ENCODE data around the gene WDR6. TPM values are rescaled to one million over a fixed set of nuclear protein-coding genes. Genes with fewer than 3 reads are reported as not detected.

Gene WDR6
- total RNA-seq, 2 donors from 2014 or later: 128 to 223 TPM

DNA sequence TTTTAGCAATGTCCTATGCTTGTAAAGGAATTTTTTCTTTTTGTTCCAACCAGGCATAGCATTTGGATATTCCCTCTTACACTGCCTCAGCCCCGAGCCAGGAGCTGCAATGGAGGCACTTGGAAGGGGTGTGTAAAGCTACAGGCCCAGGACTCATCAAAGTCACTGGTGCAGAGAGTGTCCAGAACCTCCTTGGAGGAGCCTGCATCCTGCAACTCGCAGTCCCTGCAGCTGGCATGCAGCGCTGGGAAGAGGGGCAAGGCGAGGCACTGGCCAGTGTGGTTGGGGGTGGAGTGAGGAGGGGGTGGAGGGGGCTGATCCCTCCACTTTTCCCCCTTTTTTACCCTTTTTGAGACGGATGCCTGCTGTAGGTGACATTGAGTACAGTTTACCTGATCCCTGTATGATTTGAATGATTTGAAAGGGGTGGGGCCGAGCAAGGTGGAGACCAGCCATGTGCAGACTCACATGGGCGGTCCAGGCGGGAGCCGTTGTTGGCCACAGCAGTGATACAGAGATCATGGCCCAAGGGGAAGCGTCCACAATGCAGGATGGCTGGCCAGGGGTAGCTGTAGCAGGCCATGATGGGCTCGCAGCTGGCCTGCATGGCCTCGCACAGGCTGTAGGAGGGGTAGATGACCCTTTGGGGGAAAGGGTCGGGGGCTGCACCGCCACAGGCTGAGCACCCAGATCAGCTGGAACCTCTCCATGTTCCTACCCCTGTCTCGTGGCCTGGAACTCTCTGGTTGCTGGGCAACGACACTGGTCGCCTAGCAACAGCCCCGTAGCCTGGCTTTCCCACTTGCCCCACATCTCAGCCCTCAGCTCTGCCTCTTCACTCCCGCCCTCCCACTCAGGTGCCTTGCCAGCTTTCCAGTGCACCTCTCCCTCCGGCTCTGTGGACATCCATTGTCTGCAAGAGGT, 9.2 kb upstream of the WDR6 start:
- TF ChIP-seq POLR2A (IDR thresholded peaks at IDR 0.05): no peak
- TF ChIP-seq, protein P1, sequence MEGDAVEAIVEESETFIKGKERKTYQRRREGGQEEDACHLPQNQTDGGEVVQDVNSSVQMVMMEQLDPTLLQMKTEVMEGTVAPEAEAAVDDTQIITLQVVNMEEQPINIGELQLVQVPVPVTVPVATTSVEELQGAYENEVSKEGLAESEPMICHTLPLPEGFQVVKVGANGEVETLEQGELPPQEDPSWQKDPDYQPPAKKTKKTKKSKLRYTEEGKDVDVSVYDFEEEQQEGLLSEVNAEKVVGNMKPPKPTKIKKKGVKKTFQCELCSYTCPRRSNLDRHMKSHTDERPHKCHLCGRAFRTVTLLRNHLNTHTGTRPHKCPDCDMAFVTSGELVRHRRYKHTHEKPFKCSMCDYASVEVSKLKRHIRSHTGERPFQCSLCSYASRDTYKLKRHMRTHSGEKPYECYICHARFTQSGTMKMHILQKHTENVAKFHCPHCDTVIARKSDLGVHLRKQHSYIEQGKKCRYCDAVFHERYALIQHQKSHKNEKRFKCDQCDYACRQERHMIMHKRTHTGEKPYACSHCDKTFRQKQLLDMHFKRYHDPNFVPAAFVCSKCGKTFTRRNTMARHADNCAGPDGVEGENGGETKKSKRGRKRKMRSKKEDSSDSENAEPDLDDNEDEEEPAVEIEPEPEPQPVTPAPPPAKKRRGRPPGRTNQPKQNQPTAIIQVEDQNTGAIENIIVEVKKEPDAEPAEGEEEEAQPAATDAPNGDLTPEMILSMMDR (IDR thresholded peaks at IDR 0.05): no peak
- TF ChIP-seq POLR2AphosphoS5 (IDR thresholded peaks at IDR 0.05): no peak
- no peak overlapping the region for H3K27ac ChIP-seq
- intact Hi-C loops (cut with DNase I): no loop called here
- no peaks in the 10 kb centered on the region for H3K9me3 ChIP-seq
- H3K27me3 ChIP-seq (replicated peaks; ENCODE audit: insufficient read depth): no peaks in the 10 kb centered on the region
- no peak for DNase-seq (ENCODE audit: low spot score)
- no peaks in the 10 kb centered on the region for H3K4me1 ChIP-seq (replicated peaks)
- WGBS: 74% methylated on average over 20 of the region's 20 CpGs
- H3K4me3 ChIP-seq: no peak overlapping the region
- H3K36me3 ChIP-seq: no peaks in the 10 kb centered on the region

DNA sequence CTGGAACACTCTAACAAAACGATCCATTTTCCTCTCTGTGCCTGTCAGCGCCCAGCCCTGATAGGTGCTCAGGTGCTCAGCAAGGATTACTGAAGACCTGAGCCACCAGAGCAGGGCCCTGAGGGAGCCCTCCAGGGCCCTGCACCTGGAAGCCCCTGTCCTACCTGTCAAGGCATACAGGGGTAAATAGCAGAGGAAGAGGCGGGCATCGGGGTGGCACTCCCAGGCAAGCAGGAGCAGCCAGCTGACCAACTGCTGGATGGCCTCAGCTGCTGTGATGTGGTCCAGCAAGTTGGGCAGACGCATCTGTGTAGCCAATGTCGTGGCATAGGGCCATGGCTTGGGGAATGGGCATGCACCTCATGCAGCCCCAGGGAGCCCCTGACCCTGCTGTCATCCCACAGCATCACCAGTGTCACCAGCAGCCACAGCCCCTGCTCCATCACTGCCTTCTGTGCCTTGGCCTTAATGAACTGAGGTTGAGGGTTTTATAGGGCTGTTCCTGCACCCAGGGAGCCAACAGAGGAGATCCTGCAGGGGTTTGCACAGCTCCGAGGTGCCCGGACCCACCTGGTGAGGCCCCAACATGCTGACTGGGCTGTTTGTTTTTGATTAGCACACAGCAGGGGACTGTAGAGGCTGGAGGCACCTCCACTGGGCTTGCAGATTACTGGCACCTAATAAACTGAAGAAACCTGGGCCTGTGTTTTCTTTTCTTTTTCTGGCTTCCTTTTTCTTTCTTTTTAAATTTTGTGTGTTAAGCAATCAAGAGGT, 7.9 kb upstream of the WDR6 start:
- H3K9me3 ChIP-seq: no peaks in the 10 kb centered on the region
- 80% methylated on average over 8 of the region's 8 CpGs for WGBS
- no peak for DNase-seq (ENCODE audit: low spot score)

DNA sequence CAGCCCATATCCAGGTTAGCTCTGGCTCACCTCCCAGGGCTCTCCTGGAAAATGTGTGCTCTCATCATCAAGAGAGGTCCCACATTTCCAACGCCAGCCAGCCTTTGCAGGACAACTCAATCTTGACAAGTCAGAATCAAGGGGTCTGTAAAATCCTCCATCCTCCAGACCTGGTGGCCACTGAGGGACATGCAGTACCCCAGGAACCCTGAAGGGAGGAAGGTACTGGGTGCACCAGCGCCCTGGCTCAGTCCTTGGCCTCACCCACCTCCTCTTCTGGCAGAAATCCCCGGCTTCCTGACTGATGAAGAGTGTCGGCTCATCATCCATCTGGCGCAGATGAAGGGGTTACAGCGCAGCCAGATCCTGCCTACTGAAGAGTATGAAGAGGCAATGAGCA, 6.0 kb upstream of the WDR6 start:
- 90% methylated on average over 6 of the region's 6 CpGs for WGBS
- TF ChIP-seq POLR2A (IDR thresholded peaks at IDR 0.05) (no peak), POLR2AphosphoS5 (IDR thresholded peaks at IDR 0.05) (no peak)
- TF ChIP-seq, protein P1 (IDR thresholded peaks at IDR 0.05): no peak
- H3K4me1 ChIP-seq (replicated peaks): peaks cover 4% of the 10 kb centered on the region
- H3K27ac ChIP-seq: no peak overlapping the region
- no peaks in the 10 kb centered on the region for H3K27me3 ChIP-seq (replicated peaks; ENCODE audit: insufficient read depth)
- no peaks in the 10 kb centered on the region for H3K36me3 ChIP-seq
- intact Hi-C loops (cut with DNase I): loop anchor here (10.0 kb wide), 1 partner anchor 414 kb away; the partner anchor contains the start of genes RHOA and TCTA
- no peak for DNase-seq (ENCODE audit: low spot score)
- H3K9me3 ChIP-seq: no peaks in the 10 kb centered on the region
- H3K4me3 ChIP-seq: no peak overlapping the region

More for the DNA sequence above, 7.9 kb upstream of the WDR6 start:
- no peak overlapping the region for H3K4me3 ChIP-seq
- TF ChIP-seq, protein P1 (IDR thresholded peaks at IDR 0.05): no peak
- TF ChIP-seq POLR2AphosphoS5 (IDR thresholded peaks at IDR 0.05) (no peak), POLR2A (IDR thresholded peaks at IDR 0.05) (no peak)
- no peaks in the 10 kb centered on the region for H3K4me1 ChIP-seq (replicated peaks)
- H3K27me3 ChIP-seq (replicated peaks; ENCODE audit: insufficient read depth): no peaks in the 10 kb centered on the region
- no peaks in the 10 kb centered on the region for H3K36me3 ChIP-seq
- H3K27ac ChIP-seq: no peak overlapping the region
- intact Hi-C loops (cut with DNase I): no loop called here

DNA sequence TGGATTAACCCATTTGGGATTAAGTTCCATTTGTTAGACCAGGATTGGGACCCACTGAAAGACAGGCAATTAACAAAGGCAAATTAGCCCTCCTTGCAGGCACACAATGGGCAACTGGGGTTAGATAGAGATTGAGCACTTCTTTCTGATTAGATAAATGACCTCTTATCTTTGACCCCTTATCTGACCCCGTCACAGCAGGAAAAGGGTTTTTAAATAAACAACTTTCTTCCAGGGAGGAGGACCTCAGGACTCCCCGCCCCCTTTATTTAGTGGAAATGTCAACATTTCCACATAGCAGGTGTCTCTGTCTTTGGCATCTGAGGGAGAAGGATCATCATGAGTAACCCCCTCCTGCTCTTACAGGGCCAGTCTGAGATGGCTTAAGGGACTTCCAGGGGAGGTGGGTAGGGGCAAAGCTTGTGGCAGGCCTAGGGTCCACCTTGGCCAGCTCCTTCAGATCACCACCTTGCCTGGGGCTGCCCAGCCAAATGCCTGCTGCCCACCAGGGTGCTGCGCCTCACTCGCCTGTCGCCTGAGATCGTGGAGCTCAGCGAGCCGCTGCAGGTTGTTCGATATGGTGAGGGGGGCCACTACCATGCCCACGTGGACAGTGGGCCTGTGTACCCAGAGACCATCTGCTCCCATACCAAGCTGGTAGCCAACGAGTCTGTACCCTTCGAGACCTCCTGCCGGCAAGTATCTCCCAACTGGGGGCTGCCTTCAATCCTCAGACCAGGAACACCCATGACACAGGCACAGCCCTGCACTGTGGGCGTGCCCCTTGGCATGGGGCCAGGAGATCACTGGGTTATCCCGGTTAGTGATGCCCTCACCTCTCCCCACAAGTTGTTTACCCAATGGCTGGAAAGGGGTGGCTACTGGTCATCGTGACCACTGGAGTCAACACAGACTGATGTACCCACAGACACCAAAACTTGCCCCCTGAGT, 2.6 kb upstream of the WDR6 start:
- Histone ChIP-seq H3K27me3 (replicated peaks; ENCODE audit: insufficient read depth) (no peaks in the 10 kb centered on the region), H3K27ac (no peak overlapping the region), H3K36me3 (no peaks in the 10 kb centered on the region), H3K9me3 (no peaks in the 10 kb centered on the region), H3K4me3 (no peak overlapping the region), H3K4me1 (replicated peaks) (peaks cover 13% of the 10 kb centered on the region)
- no peak for DNase-seq (ENCODE audit: low spot score)
- intact Hi-C loops (cut with DNase I): loop anchor here (5.0 to 10.0 kb wide), 2 partner anchors 87 to 410 kb away; partner anchors contain the start of genes ARIH2, RHOA and TCTA
- WGBS: 84% methylated on average over 16 of the region's 16 CpGs
- no peak for TF ChIP-seq POLR2A (IDR thresholded peaks at IDR 0.05)
- TF ChIP-seq POLR2AphosphoS5 (IDR thresholded peaks at IDR 0.05): no peak
- TF ChIP-seq, protein P1 (IDR thresholded peaks at IDR 0.05): no peak

All from prostate gland (tissue), 2 donors.